ENCODE data around the gene ZNF580. TPM values are rescaled to one million over a fixed set of nuclear protein-coding genes. Genes with fewer than 3 reads are reported as not detected.

ZNF580 gene
- total and polyA plus RNA-seq, 2 of the 8 experiments (the other 6 are each of a cell fraction or from before 2014, with no cell fraction given): 12.0 to 24.6 TPM

DNA sequence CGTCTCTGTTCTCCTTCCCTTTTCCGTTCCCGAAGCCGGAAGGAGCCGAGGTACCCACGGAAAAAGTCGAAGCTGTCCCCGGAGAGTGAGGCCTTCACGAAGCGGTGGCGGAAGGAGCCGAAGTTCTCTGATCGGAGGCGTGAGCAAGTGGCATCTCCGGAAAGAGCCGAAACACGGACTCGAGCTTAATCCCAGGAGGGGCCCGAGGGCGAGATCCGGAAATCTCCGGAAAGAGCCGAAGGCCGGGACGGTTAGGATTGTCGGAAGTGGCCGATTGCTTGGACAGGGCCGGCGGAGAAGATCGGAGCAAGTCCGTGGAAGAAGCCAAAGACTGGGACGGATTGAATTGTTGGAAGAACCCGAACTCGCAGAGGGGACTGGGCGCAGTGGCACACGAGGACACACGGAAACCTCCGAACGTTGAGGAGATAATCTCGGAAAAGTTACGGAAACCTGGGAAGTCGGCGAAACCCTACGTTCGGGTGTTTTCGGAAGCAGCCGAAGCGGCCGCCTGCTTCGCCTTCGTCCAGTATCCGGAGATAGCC is 13.6 kb downstream of the ZNF580 start (continued):
- TF ChIP-seq, protein P1, sequence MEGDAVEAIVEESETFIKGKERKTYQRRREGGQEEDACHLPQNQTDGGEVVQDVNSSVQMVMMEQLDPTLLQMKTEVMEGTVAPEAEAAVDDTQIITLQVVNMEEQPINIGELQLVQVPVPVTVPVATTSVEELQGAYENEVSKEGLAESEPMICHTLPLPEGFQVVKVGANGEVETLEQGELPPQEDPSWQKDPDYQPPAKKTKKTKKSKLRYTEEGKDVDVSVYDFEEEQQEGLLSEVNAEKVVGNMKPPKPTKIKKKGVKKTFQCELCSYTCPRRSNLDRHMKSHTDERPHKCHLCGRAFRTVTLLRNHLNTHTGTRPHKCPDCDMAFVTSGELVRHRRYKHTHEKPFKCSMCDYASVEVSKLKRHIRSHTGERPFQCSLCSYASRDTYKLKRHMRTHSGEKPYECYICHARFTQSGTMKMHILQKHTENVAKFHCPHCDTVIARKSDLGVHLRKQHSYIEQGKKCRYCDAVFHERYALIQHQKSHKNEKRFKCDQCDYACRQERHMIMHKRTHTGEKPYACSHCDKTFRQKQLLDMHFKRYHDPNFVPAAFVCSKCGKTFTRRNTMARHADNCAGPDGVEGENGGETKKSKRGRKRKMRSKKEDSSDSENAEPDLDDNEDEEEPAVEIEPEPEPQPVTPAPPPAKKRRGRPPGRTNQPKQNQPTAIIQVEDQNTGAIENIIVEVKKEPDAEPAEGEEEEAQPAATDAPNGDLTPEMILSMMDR (IDR thresholded peaks at IDR 0.05; ENCODE audit: control extremely low read depth in 1 of 3, insufficient read depth in 1 of 3, low read depth in 1 of 3, low read length in 3 of 3): 0 out of 4 replicates have a peak, but pooled peaks of 1 of the 3 experiments have one; percentile 8

All from H1 (cell line).